DMS 273 (cell line): ENCODE data around the gene HIVEP3.
A peak's percentile ranks its signal among the peaks of the same experiment; 100 is the strongest.

Experiments used
- DNase-seq: peaks from one replicate; lab custom pipeline; 2025; ENCODE audit not compliant: unreplicated experiment; lab: John Stamatoyannopoulos, UW

HIVEP3 gene

DNA sequence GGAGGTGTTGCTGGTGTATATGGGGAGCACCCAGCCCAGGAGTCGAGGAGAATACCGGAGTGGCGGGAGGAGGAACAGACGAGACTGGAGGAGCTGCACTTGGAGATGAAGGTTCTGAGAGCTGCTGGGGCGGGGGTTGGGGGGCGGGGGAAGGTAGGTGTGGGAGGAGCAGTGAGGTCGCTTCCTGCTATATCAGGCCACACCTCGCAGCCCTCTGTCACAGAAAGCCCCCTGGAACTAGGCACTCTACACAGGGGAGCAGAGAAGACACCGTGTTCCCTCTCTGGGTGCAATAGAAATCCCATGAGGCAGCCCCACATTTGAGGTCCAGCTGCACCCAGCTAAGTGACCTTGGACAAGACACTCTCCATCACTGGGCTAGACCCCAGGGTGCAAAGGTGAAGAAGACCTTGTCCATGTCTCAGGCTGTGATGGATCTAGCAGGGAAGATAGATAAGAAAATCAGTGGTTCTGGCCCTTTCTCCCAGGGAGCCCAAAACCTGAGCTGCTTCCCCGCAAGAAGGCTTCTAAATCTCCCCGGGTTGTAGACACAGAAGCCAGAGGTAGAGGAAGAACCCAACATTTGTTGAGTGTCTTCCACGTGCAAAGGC lies 278.5 kb downstream of the HIVEP3 start:
- DNase-seq: no peak

GRCh38 chr1:41639332-41639936 lies 279.3 kb downstream of the HIVEP3 start:
- no peak for DNase-seq

DNA sequence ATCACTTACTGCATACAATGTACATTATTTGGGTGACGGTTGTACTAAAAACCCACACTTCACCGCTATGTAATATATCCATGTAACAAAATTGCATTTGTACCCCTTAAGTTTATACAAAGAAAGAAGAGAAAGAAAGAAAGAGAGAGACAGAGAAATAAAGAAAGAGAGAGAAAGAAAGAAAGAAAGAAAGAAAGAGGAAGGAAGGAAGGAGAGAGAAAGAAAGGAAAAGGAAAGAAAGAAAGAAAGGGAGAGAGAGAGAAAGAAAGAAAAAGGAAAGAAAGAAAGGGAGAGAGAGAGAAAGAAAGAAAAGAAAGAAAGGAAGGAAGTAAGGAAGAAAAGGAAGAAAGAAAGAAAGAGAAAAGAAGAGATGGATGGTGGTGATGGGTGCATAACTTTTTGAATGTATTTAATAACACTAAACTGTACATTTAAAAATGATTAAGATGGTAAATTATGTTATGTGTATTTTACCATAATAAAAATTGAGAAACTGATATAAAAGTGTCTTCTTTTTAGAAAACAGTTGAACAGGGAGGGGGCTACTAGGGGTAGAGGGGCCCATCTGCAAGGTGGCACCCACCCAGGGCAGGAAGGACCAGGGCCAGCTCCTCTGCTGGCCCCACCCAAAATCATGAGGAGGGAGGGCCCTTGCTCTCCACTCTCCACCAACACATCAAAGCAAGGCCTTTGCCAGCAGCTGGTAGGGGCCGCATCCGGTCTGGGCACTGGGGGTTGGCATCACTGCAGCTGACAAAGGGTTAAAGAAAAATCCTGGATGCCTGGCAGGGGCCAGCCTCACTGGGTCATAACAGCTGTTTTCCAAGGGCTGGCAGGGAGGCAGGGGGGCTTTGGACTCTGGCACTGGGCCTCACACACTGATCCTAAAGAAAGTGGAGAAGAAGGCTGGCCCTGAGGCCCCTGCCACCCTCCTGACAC lies 280.4 kb downstream of the HIVEP3 start:
- DNase-seq: no peak

GRCh38 chr1:41637367-41637766 lies 281.4 kb downstream of the HIVEP3 start:
- DNase-seq: no peak

DNA sequence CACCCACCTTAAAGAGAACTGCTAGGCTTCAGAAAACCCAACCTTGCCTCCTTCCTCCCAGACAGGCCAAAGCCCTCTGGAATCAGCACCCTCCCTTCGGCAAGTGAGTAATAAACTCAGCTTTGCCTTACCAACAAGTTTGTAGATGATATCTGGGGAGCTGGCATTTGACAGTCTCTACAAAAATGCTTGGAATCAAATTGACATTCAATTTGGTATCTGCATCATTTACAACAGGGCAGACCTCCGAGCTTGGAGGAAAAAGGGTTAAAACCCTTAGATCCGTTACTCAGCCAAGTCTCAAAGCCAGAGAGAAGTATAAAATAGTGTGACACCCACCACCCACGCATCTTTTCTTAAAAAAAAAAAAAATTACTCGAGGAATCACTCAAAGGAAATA lies 285.0 kb downstream of the HIVEP3 start:
- no peak for DNase-seq

DNA sequence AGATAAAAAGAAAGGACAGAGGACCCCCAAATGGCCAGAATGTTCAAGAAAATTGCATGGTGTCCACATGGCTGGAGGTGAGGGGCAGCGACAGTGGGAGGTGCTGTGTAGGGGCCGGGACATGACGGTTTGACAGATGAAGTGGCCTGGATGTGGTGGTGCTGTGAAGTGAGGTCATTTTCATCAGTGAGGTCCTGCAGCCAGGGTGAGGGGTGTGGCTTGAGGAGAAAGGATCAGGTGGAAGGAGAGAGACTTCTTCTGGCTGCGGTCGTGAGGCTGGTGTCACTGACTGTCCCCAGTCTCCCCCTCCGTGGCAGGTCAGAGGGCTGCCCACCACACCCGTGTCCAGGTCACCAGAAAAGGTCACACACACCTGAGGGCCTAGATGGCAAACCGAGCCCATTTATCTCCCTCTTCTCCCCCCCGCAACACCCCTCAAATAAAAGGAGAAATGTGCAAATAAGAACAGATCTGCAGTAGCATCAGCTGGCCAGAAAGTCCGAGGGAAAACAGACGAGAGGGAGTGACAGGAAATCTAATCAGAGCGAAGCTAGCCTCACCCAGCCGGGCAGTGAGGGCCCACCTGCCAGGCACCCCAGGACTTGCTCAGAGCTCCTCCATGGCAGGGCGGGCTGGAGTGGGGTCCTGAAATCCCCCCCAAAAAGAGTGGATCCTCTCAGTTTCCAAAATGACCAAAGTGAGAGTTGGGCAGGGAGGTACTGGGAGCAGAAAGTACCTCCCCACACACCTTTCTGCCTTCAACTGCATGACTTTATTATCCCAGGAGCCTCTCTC lies 285.7 kb downstream of the HIVEP3 start:
- no peak for DNase-seq

DNA sequence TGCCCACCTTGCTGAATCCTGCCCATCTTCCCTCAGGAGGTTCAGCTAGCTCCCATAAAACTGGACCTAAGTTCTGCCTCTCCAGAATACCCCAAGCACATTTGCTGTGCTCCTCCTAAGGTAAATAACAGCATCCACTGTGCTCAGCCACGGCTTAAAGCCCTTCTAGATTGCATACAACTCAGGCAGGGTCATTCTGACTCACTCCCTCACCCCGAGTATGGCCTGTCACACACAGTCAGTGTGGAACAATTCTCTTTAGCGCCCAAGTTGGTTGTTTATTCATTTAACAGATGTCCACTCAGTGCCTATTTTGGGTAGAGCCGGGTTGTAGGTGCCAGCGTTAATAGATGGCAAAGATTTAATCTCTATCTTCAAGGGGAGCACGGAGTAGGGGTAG lies 286.8 kb downstream of the HIVEP3 start:
- DNase-seq: no peak

DNA sequence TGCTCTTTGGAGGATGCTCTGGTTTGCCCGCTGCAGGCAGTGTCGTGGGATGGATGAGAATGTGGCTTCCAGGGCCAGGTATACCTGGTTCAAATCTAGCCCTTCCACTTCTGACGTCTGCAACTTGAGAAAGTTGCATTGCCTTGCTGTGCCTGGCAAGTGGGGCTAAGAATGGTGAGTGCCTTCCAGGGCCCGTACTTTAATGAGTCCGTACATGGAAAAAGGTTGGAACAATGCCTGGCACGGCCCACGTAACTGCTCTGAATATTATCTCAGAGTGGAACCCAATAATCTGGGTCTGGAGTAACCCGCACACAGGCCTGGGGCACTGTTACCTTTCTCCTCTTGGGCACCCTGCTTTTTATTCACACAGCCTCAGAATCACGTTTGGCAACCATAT lies 287.6 kb downstream of the HIVEP3 start:
- no peak for DNase-seq

DNA sequence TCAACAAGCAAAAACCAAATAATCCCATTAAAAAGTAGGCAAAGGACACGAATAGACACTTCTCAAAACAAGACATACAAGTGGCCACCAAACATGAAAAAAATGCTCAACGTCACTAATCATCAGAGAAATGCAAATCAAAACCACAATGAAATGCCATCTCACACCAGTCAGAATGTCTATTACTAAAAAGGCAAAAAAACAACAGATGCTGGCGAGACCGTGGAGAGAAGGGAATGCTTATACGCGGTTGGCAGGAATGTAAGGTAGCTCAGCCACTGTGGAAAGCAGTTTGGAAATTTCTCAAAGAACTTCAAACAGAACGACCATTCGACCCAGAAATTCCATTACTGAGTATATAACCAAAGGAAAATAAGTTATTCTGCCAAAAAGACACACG lies 289.2 kb downstream of the HIVEP3 start:
- DNase-seq: no peak

DNA sequence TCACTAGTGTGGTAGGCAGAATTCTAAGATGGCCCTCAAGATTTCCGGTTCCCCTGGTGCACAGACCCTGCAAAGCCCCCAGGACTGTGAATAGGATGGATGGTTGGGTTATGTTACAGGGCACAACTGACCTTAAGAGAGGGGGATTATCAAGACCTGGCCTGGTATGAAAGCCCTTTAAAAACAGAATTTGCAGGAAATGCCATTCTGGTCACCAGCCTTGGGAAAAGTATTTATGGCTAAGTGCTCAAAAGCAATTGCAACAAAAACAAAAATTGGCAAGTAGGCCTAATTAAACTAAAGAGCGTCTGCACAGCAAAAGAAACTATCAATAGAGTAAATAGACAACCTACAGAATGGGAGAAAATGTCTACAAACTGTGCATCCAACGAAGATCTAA lies 289.6 kb downstream of the HIVEP3 start:
- no peak for DNase-seq

DNA sequence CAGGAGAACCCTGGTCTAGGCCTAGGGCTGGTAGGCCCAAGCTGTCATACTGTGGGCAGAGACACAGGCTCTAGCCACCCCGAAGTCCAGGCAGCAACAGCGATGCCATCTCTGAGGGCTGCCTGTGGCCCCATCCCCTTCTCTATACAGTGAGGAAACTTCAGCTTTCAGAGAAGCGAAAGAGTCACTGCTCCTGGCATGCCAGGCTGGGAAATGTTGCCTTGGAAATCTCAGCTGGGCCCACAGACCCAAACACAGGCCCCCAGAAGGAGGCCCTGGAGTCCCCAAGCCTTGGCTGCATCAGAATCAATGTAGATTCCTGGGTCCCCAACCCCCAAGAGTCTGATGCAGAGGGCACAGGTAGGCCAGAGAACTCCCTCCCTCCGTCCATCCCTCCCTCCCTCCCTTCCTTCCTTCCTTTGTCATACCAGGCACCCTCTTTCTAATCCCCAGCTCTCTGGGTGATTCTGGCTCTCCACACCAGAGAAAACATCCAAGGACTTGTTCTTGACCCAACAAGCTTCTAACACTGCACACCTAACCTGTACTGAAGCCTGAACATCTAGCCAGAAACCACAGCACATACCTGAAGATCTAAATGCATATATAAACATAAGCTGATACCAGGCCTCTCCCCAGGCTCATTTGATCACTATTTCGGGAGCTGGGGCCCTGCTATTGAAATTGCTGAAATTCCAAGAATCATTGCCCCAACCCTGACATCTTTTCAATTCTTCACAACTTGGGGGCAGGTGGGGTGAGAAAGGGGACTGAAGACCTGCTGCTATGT lies 291.0 kb downstream of the HIVEP3 start:
- no peak for DNase-seq

DNA sequence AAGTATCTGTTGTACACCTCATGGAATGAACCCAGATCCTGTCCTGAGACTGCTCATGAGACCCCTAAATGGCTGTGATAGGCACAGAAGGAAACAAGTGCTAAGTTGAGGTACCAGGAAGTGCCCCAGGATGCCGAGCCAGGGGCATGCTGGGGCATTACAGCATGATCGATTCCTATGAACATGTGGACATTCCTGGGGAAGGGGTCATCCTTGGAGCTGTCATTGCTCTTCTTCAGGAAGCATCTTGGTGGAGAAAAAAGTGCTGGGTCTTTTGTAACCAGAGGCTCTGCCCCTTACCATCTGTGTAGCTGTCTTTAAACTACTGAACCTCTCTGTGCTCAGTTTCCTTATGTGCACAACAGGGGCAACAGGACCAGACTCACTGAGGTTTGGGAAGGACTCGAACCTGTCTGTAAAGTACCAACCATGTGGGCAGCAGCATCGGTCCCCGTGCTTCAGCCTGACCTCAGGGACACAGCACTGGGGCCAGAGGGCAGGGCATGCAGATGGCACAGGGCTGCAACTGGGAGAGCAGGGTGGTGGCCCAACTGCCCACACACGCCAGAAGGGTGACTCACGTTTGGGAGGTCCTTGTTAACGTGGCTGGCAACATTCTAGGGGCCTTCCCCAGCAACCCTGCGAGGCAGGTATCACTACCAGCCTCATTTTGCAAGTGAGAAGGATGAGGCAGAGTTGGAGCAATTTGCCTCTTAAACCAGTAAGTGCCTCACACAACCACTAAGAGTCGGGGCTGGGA lies 291.9 kb downstream of the HIVEP3 start:
- no peak for DNase-seq

DNA sequence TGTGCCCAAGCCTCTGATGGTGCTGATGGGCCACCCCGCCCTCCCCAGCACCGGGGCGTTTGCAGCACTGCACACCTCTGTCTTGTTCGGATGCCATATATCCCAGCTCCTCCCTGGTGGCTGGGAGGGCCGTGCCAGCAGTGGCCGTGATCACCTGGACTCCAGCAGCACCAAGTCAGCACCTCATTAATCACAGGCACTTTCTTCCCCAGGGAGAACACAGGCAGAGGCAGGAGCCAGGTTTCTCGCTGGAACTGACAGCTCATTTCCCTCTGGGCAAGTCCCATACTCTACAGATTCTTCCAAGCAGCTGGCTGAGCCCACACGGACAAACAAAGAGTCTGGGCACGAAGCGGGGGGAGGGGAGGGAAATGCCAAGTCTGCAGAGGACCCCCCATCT lies 292.6 kb downstream of the HIVEP3 start:
- DNase-seq: peak; percentile 53

- DNase-seq: no peak
Measured at GRCh38 chr1:41623736-41624135, 295.0 kb downstream of the HIVEP3 start.

DNA sequence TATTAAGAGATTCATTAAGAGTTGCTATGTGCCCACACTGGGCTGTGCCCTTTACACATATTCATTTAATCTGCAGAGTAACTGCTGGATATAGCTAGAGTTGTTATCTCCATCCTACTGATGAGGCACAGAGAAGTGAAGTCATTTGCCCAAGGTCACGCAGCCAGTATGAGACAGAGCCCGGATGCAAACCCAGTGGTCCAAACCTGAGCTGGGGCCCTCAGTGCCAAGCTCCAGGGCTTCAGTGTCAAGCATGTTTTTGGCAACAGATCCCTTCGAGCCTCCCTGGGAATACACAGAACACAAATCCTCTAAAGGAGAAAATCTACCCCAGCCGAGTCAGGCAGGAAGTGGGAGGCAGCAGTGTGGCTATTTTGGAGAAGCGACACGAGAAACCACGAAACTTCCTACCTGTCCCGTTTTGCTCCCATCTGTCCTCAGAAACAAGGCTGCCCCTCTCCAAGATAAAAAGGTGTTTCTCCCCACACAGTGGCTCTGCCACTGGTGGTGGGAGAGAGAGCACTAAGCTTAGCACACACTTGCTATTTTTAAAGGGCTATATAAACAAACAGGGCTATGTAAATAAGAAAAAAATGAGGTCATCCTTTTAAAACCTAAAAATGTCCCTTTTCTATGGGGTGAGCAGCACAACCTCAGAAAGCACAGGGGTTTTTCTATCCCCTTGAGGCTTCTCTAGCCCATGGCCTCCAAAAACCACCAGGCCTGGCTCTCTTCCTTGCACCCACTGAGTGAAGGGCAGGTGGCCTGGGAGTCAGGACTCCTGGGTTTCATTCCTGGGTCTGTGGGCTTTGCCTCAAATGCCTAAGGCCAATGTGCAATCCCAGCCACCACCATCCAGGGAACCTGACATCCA lies 295.6 kb downstream of the HIVEP3 start:
- DNase-seq: no peak

- DNase-seq: no peak
Measured at GRCh38 chr1:41622402-41622801, 296.3 kb downstream of the HIVEP3 start.

DNA sequence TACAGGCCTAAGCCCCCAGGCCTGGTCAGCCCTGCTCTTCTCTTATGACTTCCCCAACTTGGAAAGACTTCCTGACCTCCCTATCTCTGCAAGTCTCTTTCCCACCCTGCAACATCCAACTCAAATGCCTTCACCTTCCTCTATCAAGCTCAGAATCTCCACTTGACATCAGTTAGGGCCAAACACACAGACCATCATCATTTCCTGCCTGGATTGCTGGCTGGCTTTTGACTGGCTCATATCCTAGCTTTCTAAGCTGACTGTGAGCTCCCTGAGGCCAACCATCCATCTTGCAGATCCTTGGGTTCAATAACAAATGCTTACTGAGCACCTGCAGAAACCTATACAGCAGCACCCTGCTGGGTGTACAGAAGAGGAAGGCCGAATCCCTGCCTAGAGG lies 296.9 kb downstream of the HIVEP3 start:
- no peak for DNase-seq

DNA sequence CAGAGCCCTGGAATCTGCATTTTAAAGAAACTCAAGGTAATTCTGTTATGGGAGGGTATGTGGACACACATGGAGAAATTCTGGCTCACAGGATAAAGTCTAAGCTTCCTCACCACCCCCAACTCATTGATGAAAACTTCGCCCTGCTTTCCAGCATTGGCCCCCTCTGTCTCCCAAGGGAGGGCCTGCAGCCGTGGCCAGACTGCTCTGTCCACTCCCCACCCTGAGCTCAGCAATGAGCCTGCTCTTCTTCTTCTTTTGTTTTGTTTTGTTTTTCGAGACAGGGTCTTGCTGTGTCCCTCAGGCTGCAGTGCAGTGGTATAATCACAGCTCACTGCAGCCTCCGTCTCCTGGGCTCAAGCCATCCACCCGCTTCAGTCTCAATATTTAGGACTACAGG lies 297.5 kb downstream of the HIVEP3 start:
- no peak for DNase-seq
